Parathyroid adenoma (tissue), 2 donors: Measurements from ENCODE around the gene ZCCHC8.

Experiments
- H2AFZ ChIP-seq: fragments of 300-600 bp; sonication (generic); one replicate; pipeline ENCODE4 v1.7.0; 2017; ENCODE audit warnings: antibody characterized with exemption, mild to moderate bottlenecking
- H3K27ac ChIP-seq: fragments of 300-600 bp; sonication (generic); one replicate; pipeline ENCODE4 v1.7.0; 2017
- H3K27me3 ChIP-seq: fragments of 300-600 bp; sonication (generic); one replicate; pipeline ENCODE4 v1.7.0; 2017; ENCODE audit warnings: low read length; ENCODE audit not compliant: control insufficient read depth, insufficient read depth
- H3K36me3 ChIP-seq: fragments of 300-600 bp; sonication (generic); one replicate; pipeline ENCODE4 v1.7.0; 2017; ENCODE audit warnings: low read length; ENCODE audit not compliant: control insufficient read depth, insufficient read depth
- H3K4me1 ChIP-seq: fragments of 300-600 bp; sonication (generic); one replicate; pipeline ENCODE4 v1.7.0; 2017; ENCODE audit warnings: control low read depth
- H3K4me2 ChIP-seq: fragments of 300-600 bp; sonication (generic); one replicate; pipeline ENCODE4 v1.7.0; 2017; ENCODE audit warnings: low read length
- H3K4me3 ChIP-seq: fragments of 300-600 bp; sonication (generic); one replicate; pipeline ENCODE4 v1.7.0; 2017; ENCODE audit warnings: low read depth, low read length
- H3K79me2 ChIP-seq: fragments of 300-600 bp; sonication (generic); one replicate; pipeline ENCODE4 v1.7.0; 2017; ENCODE audit warnings: control low read depth
- H3K9ac ChIP-seq: fragments of 300-600 bp; sonication (generic); one replicate; pipeline ENCODE4 v1.7.0; 2017; ENCODE audit warnings: mild to moderate bottlenecking
- H3K9me3 ChIP-seq: fragments of 300-600 bp; sonication (generic); one replicate; pipeline ENCODE4 v1.7.0; 2017; ENCODE audit warnings: low read length; ENCODE audit not compliant: control insufficient read depth
- TF ChIP-seq, protein P1 (sequence below): fragments of 300-600 bp; sonication (generic); IDR thresholded peaks from one replicate; pipeline ENCODE4 v1.7.0; 2017; ENCODE audit warnings: antibody characterized with exemption, mild to moderate bottlenecking
- donor health status: primary hyperparathyroidism.

The ZCCHC8 gene

GRCh38 chr12:122526683-122527477 lies 26.1 kb upstream of the ZCCHC8 start, which contains the start of the genes KNTC1 and RSRC2:
KNTC1 (plus strand) TSS chr12:122527249; CDS start chr12:122530064, 2,815 bp downstream.
RSRC2 (minus strand) TSS chr12:122526936; CDS start chr12:122526853, 83 bp downstream.
- Histone ChIP-seq H3K36me3 (no peaks in the 10 kb centered on the region), H3K4me2 (peak within 1 kb of the TSS; percentile 88), H3K4me1 (peaks cover 5% of the 10 kb centered on the region), H3K27me3 (no peaks in the 10 kb centered on the region), H2AFZ (peak within 1 kb of the TSS; percentile 84), H3K79me2 (peaks cover 30% of the 10 kb centered on the region), H3K9ac (peak within 1 kb of the TSS; percentile 73), H3K27ac (peak within 1 kb of the TSS; percentile 98), H3K4me3 (peak within 1 kb of the TSS; percentile 99), H3K9me3 (no peaks in the 10 kb centered on the region)
- TF ChIP-seq, protein P1, sequence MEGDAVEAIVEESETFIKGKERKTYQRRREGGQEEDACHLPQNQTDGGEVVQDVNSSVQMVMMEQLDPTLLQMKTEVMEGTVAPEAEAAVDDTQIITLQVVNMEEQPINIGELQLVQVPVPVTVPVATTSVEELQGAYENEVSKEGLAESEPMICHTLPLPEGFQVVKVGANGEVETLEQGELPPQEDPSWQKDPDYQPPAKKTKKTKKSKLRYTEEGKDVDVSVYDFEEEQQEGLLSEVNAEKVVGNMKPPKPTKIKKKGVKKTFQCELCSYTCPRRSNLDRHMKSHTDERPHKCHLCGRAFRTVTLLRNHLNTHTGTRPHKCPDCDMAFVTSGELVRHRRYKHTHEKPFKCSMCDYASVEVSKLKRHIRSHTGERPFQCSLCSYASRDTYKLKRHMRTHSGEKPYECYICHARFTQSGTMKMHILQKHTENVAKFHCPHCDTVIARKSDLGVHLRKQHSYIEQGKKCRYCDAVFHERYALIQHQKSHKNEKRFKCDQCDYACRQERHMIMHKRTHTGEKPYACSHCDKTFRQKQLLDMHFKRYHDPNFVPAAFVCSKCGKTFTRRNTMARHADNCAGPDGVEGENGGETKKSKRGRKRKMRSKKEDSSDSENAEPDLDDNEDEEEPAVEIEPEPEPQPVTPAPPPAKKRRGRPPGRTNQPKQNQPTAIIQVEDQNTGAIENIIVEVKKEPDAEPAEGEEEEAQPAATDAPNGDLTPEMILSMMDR, result peak; percentile 11

- TF ChIP-seq, protein P1, result no peak
- peak overlapping the region; percentile 33 for H3K27ac ChIP-seq
- no peak overlapping the region for H2AFZ ChIP-seq
- no peaks in the 10 kb centered on the region for H3K9me3 ChIP-seq
- H3K4me1 ChIP-seq, result peaks cover 5% of the 10 kb centered on the region
- no peaks in the 10 kb centered on the region for H3K36me3 ChIP-seq
- H3K79me2 ChIP-seq, result peaks cover 43% of the 10 kb centered on the region
- peak overlapping the region; percentile 21 for H3K4me3 ChIP-seq
- H3K4me2 ChIP-seq, result peak overlapping the region; percentile 55
- H3K27me3 ChIP-seq, result no peaks in the 10 kb centered on the region
- H3K9ac ChIP-seq, result no peak overlapping the region
These were observed 23.4 kb upstream of the ZCCHC8 start for GRCh38 chr12:122523846-122524718.

DNA sequence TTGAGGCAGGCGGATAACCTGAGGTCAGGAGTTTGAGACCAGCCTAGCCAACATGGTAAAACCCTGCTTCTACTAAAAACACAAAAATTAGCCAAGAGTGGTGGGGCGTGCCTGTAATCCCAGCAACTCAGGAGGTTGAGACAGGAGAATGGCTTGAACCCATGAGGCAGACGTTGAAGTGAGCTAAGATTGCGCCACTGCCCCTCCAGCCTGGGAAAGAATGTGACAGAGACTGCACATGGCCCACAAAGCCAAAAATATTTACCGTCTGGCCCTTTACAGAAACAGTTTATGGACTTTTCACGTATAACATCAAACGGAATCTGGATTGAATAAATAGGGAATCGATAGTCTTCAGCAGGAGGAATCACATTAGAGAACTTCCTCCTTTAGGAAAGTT lies 22.5 kb upstream of the ZCCHC8 start:
- Histone ChIP-seq H3K27ac (no peak overlapping the region), H3K9ac (no peak overlapping the region), H3K4me1 (peaks cover 5% of the 10 kb centered on the region), H3K4me2 (peak overlapping the region; percentile 46), H3K27me3 (no peaks in the 10 kb centered on the region), H3K4me3 (no peak overlapping the region), H2AFZ (no peak overlapping the region), H3K9me3 (no peaks in the 10 kb centered on the region), H3K79me2 (peaks cover 44% of the 10 kb centered on the region), H3K36me3 (no peaks in the 10 kb centered on the region)
- TF ChIP-seq, protein P1, result no peak

GRCh38 chr12:122520676-122521075 lies 19.9 kb upstream of the ZCCHC8 start:
- H3K27me3 ChIP-seq, result no peaks in the 10 kb centered on the region
- peaks cover 51% of the 10 kb centered on the region for H3K79me2 ChIP-seq
- peaks cover 5% of the 10 kb centered on the region for H3K4me1 ChIP-seq
- TF ChIP-seq, protein P1, result no peak
- no peak overlapping the region for H3K4me2 ChIP-seq
- H3K9me3 ChIP-seq, result no peaks in the 10 kb centered on the region
- H3K27ac ChIP-seq, result no peak overlapping the region
- no peak overlapping the region for H3K9ac ChIP-seq
- H2AFZ ChIP-seq, result no peak overlapping the region
- no peak overlapping the region for H3K4me3 ChIP-seq
- no peaks in the 10 kb centered on the region for H3K36me3 ChIP-seq
